Neural cell (in vitro differentiated cells): ENCODE results near the gene LRIG1. TPM values are rescaled to one million over a fixed set of nuclear protein-coding genes. Genes with fewer than 3 reads are reported as not detected.

Experiments used
- H2AFZ ChIP-seq: fragments of 200-600, 300-800 bp; sonication (generic), shearing (Covaris generic); 2 replicates; pipeline ENCODE4 v1.6.0; 2014; ENCODE audit warnings: low read depth, mild to moderate bottlenecking, antibody characterized with exemption, low read length, moderate library complexity
- H3F3A ChIP-seq: fragments of 200-600 bp; shearing (Covaris generic); 2 replicates; pipeline ENCODE4 v1.6.1; 2016; ENCODE audit warnings: mild to moderate bottlenecking, moderate library complexity, mixed read lengths, antibody characterized with exemption, low read length; ENCODE audit not compliant: insufficient read depth, poor library complexity, severe bottlenecking
- H3K27ac ChIP-seq: fragments of 200-600, 300-800 bp; sonication (generic), shearing (Covaris generic); 2 replicates; pipeline ENCODE4 v1.5.1; 2014; ENCODE audit warnings: mild to moderate bottlenecking, low read length, moderate library complexity
- H3K27me3 ChIP-seq: fragments of 300-800, 200-600 bp; sonication (generic), shearing (Covaris generic); 2 replicates; pipeline ENCODE4 v1.6.0; 2014; ENCODE audit warnings: mild to moderate bottlenecking, low read depth, low read length, moderate library complexity; ENCODE audit not compliant: insufficient read depth
- H3K36me3 ChIP-seq: fragments of 300-800, 200-600 bp; sonication (generic), shearing (Covaris generic); 2 replicates; pipeline ENCODE4 v1.5.1; 2014; ENCODE audit warnings: mild to moderate bottlenecking, antibody characterized with exemption, low read length, moderate library complexity; ENCODE audit not compliant: insufficient read depth
- H3K4me2 ChIP-seq: fragments of 300-800, 200-600 bp; sonication (generic), shearing (Covaris generic); 2 replicates; pipeline ENCODE4 v1.6.0; 2014; ENCODE audit warnings: mild to moderate bottlenecking, low read length
- H3K4me3 ChIP-seq: fragments of 300-800, 200-600 bp; sonication (generic), shearing (Covaris generic); 2 replicates; pipeline ENCODE4 v1.5.1; 2014; ENCODE audit warnings: mild to moderate bottlenecking, low read length, moderate library complexity
- H3K79me2 ChIP-seq: fragments of 200-600 bp; shearing (Covaris generic); replicated peaks from 2 replicates; pipeline ENCODE4 v1.6.0; 2014; ENCODE audit warnings: mild to moderate bottlenecking, low read length, moderate library complexity; ENCODE audit not compliant: insufficient read depth
- H3K9ac ChIP-seq: fragments of 300-800, 200-600 bp; sonication (generic), shearing (Covaris generic); 2 replicates; pipeline ENCODE4 v1.6.1; 2016; ENCODE audit warnings: mild to moderate bottlenecking, low read length, mixed read lengths
- H3K9me2 ChIP-seq: fragments of 200-600 bp; shearing (Covaris generic); 2 replicates; pipeline ENCODE4 v1.6.1; 2016; ENCODE audit warnings: mild to moderate bottlenecking, low read length, mixed read lengths; ENCODE audit not compliant: insufficient read depth
- H3K9me3 ChIP-seq: fragments of 200-600, 300-800 bp; sonication (generic), shearing (Covaris generic); 2 replicates; pipeline ENCODE4 v1.6.1; 2016; ENCODE audit warnings: mild to moderate bottlenecking, mixed run types, low read length, moderate library complexity, mixed read lengths
- H4K20me1 ChIP-seq: fragments of 200-600 bp; shearing (Covaris generic); 2 replicates; pipeline ENCODE4 v1.6.1; 2016; ENCODE audit warnings: mild to moderate bottlenecking, mixed run types; ENCODE audit not compliant: insufficient read depth
- EP300 ChIP-seq: fragments of 450-650 bp; conservative IDR thresholded peaks from 2 replicates; pipeline ENCODE4 v1.6.1; 2014; ENCODE audit warnings: antibody characterized with exemption, mild to moderate bottlenecking, moderate library complexity; ENCODE audit not compliant: poor library complexity, severe bottlenecking
- EZH2 ChIP-seq: fragments of 200-600, 300-800 bp; shearing (Covaris generic), sonication (generic); IDR thresholded peaks from 2 replicates; pipeline ENCODE4 v1.6.1; 2014; ENCODE audit warnings: antibody characterized with exemption, low read length, borderline replicate concordance, mild to moderate bottlenecking; ENCODE audit not compliant: insufficient read depth, poor library complexity, severe bottlenecking
- POLR2AphosphoS5 ChIP-seq: IDR thresholded peaks from 2 replicates; pipeline ENCODE4 v1.6.1; 2012
- REST ChIP-seq: IDR thresholded peaks from 2 replicates; pipeline ENCODE4 v1.6.1; 2012; ENCODE audit warnings: borderline replicate concordance
- SMC3 ChIP-seq: fragments of 450-650 bp; conservative IDR thresholded peaks from 2 replicates; pipeline ENCODE4 v1.6.1; 2014; ENCODE audit warnings: antibody characterized with exemption, mild to moderate bottlenecking, moderate library complexity; ENCODE audit not compliant: poor library complexity
- polyA plus RNA-seq: library from polyadenylated mRNA; depleted of rRNA; stranded (reverse); fragments of >200 nt; gene quantifications from 2 replicates; pipeline ENCODE4 v1.2.3, GENCODE V29; 2014
- TF ChIP-seq, protein P1 (sequence below): fragments of 450-650 bp; IDR thresholded peaks from 2 replicates; pipeline ENCODE4 v1.5.1; 2014; ENCODE audit warnings: antibody characterized with exemption, mild to moderate bottlenecking, moderate library complexity; ENCODE audit not compliant: poor library complexity, severe bottlenecking

Gene LRIG1
- polyA plus RNA-seq, 1 donor from 2014 or later = 7.1 TPM

DNA sequence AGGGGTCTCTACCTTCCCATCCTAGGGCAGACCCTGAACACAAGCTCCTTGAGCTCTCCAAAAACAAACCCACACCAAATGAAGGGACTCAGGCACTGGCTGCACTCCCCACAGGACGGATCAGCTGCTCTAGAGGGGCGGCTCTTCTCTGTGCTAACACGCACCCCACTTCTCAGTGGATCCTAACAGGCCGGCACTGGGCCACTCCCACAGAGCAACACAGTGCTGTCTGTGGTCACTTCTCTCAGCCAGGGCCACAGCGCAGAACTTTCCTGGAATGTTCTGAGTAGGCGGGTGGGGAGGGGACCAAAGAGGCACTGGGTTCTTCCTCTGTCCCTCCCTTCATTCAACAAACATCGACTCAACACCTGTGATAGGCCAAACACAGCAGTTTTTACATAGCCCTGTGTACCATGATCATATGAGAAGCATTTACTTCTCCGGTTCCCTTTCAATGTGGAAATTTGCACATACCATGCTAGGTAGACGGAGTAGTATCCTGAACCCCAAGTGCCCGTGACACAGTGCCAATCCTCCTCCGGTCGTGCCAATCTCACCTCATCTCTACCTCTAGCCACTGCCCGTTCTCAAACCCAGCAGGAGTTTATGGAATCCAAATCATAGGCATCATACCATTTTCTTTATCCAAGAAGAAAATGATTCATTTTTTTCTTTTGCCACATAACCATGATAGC, 98.1 kb downstream of the LRIG1 start:
- H3K79me2 ChIP-seq = no peaks in the 10 kb centered on the region
- H3K36me3 ChIP-seq = no peaks in the 10 kb centered on the region
- no peak overlapping the region for H3K9ac ChIP-seq
- no peaks in the 10 kb centered on the region for H3K9me3 ChIP-seq
- H3K27ac ChIP-seq = no peak overlapping the region
- no peaks in the 10 kb centered on the region for H3K9me2 ChIP-seq
- no peak overlapping the region for H2AFZ ChIP-seq
- no peaks in the 10 kb centered on the region for H4K20me1 ChIP-seq
- no peaks in the 10 kb centered on the region for H3F3A ChIP-seq
- H3K4me3 ChIP-seq = no peak overlapping the region
- no peaks in the 10 kb centered on the region for H3K27me3 ChIP-seq
- H3K4me2 ChIP-seq = no peak overlapping the region
- TF ChIP-seq SMC3 (no peak), POLR2AphosphoS5 (no peak)
- TF ChIP-seq, protein P1, sequence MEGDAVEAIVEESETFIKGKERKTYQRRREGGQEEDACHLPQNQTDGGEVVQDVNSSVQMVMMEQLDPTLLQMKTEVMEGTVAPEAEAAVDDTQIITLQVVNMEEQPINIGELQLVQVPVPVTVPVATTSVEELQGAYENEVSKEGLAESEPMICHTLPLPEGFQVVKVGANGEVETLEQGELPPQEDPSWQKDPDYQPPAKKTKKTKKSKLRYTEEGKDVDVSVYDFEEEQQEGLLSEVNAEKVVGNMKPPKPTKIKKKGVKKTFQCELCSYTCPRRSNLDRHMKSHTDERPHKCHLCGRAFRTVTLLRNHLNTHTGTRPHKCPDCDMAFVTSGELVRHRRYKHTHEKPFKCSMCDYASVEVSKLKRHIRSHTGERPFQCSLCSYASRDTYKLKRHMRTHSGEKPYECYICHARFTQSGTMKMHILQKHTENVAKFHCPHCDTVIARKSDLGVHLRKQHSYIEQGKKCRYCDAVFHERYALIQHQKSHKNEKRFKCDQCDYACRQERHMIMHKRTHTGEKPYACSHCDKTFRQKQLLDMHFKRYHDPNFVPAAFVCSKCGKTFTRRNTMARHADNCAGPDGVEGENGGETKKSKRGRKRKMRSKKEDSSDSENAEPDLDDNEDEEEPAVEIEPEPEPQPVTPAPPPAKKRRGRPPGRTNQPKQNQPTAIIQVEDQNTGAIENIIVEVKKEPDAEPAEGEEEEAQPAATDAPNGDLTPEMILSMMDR = no peak

GRCh38 chr3:66401675-66402491, 98.9 kb downstream of the LRIG1 start:
- Histone ChIP-seq H3F3A (no peaks in the 10 kb centered on the region), H3K79me2 (no peaks in the 10 kb centered on the region), H3K36me3 (no peaks in the 10 kb centered on the region), H4K20me1 (no peaks in the 10 kb centered on the region), H3K27ac (no peak overlapping the region), H3K4me3 (no peak overlapping the region), H2AFZ (no peak overlapping the region), H3K9ac (no peak overlapping the region), H3K27me3 (no peaks in the 10 kb centered on the region), H3K4me2 (no peak overlapping the region), H3K9me3 (no peaks in the 10 kb centered on the region), H3K9me2 (no peaks in the 10 kb centered on the region)
- TF ChIP-seq REST = no peak
- no peak for TF ChIP-seq EP300
- TF ChIP-seq EZH2 = no peak
- no peak for TF ChIP-seq POLR2AphosphoS5
- TF ChIP-seq, protein P1 = no peak
